ENCODE data around the gene RNF222. TPM values are rescaled to one million over a fixed set of nuclear protein-coding genes. Genes with fewer than 3 reads are reported as not detected.

Gene RNF222
- total and polyA plus RNA-seq, 11 donors: not detected

DNA sequence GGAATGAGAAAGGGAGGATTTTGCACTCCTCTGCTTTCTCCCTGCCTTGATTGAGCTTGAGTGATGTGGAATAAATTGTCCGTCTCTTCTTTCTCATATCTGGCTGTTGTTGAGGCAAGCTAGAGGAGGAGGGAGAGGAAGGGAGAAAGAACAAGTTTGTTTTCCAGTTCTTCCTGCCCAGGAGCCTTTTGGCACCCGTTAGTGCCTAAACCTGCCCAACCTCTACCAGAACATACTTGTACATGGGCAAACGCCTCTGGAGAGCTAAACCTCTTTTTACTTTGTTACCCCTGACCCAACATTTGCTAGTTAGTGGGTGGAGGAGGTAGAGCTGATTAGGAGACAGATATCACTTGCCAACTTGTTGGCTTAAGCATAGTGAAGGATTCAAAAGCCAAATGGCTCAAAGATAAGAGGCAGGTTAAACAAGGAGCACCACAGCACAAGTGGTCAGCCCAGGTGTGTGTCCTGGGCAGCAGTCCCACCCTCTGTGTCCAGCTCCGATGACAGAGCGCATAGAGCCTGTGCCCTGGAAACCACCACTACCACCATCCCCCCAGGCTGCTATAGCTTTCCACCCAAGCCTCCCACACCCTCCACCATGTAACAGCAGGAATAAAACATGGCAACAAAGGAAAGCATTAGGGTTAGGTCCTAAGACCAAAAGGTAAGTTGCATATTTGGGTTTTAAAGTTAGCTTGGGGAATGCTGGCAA lies 51.5 kb downstream of the RNF222 start:
- TF ChIP-seq, protein P1, sequence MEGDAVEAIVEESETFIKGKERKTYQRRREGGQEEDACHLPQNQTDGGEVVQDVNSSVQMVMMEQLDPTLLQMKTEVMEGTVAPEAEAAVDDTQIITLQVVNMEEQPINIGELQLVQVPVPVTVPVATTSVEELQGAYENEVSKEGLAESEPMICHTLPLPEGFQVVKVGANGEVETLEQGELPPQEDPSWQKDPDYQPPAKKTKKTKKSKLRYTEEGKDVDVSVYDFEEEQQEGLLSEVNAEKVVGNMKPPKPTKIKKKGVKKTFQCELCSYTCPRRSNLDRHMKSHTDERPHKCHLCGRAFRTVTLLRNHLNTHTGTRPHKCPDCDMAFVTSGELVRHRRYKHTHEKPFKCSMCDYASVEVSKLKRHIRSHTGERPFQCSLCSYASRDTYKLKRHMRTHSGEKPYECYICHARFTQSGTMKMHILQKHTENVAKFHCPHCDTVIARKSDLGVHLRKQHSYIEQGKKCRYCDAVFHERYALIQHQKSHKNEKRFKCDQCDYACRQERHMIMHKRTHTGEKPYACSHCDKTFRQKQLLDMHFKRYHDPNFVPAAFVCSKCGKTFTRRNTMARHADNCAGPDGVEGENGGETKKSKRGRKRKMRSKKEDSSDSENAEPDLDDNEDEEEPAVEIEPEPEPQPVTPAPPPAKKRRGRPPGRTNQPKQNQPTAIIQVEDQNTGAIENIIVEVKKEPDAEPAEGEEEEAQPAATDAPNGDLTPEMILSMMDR (IDR thresholded peaks at IDR 0.05): no peak
- TF ChIP-seq POLR2A (IDR thresholded peaks at IDR 0.05): no peak
- 46 to 66% (median 58%) methylated on average over 5 of the region's 5 CpGs for WGBS, 4 donors
- peaks cover 0 to 17% (median 0%) of the 10 kb centered on the region in 9 donors for H3K27me3 ChIP-seq
- H3K36me3 ChIP-seq: no peaks in the 10 kb centered on the region
- no peak for ATAC-seq
- H3K4me1 ChIP-seq: no peaks in the 10 kb centered on the region
- intact Hi-C loops (cut with DNase I): no loop called here
- H3K4me3 ChIP-seq: no peak overlapping the region
- no peak for DNase-seq
- no peak overlapping the region for H3K27ac ChIP-seq
- H3K9me3 ChIP-seq: no peaks in the 10 kb centered on the region

DNA sequence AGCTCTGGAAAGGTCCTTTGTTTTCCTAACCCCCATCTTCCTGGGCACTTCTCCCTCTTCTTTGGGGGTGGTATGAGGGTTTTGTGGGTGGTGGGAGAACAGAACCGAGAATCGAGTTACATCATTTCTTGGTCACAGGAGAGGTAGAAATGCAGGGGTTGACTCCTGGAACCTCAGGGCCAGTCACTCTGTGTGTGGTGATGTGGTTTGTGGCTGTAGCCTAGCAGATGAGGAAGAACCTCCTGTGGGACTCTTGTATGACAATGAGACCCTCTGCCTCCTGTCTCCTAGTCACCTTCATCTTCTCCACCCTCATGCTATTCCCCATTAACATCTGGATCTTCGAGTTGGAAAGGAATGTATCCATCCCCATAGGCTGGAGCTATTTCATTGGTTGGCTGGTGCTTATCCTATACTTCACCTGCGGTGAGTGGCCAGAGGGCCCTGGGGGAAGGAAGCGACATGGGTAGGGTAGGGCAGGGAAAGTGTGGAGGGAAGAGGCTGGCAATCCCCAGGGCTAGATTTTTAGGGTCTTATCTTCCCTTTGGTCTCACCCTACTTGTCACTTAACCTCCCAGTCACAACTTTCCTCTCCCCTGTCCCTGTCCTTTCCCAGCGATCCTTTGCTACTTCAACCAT lies 52.5 kb downstream of the RNF222 start:
- H3K9me3 ChIP-seq: no peaks in the 10 kb centered on the region
- H3K36me3 ChIP-seq: no peaks in the 10 kb centered on the region
- 65 to 78% (median 68%) methylated on average over 6 of the region's 6 CpGs for WGBS, 4 donors
- intact Hi-C loops (cut with DNase I): no loop called here
- TF ChIP-seq, protein P1 (IDR thresholded peaks at IDR 0.05): no peak
- TF ChIP-seq POLR2A (IDR thresholded peaks at IDR 0.05): no peak
- H3K27me3 ChIP-seq: peaks cover 0 to 17% (median 0%) of the 10 kb centered on the region in 9 donors
- H3K4me3 ChIP-seq: no peak overlapping the region
- DNase-seq (no peak), ATAC-seq (no peak)
- no peaks in the 10 kb centered on the region for H3K4me1 ChIP-seq
- H3K27ac ChIP-seq: no peak overlapping the region

GRCh38 chr17:8341456-8341855 lies 56.2 kb downstream of the RNF222 start:
- no peak for DNase-seq
- no peak overlapping the region for H3K27ac ChIP-seq
- H3K4me1 ChIP-seq: no peaks in the 10 kb centered on the region
- no peak for TF ChIP-seq POLR2A (IDR thresholded peaks at IDR 0.05)
- TF ChIP-seq, protein P1 (IDR thresholded peaks at IDR 0.05): no peak
- no peak overlapping the region for H3K4me3 ChIP-seq
- WGBS, 4 donors: 66 to 74% (median 70%) methylated on average over 4 of the region's 4 CpGs
- H3K9me3 ChIP-seq: no peaks in the 10 kb centered on the region
- intact Hi-C loops (cut with DNase I): no loop called here
- peaks cover 0 to 5% (median 0%) of the 10 kb centered on the region in 9 donors for H3K27me3 ChIP-seq
- no peak for ATAC-seq
- H3K36me3 ChIP-seq: no peaks in the 10 kb centered on the region

Other genes starting within 250 kb of the RNF222 start
- 100 to 1,000 TPM in 3 of 9 donors, 10 to 100 TPM in 6; 40.2 to 132 (median 86.3) TPM for gene PER1, start 245.4 kb downstream of the RNF222 start, total RNA-seq
- gene PER1, start 245.4 kb downstream of the RNF222 start, polyA plus RNA-seq: 100 to 1,000 TPM in 1 of 2 donors, 10 to 100 TPM in 1; 96.2 to 164 TPM
- 10 to 100 TPM; 21.5 to 67.2 (median 51.1) TPM for gene VAMP2, start 234.9 kb downstream of the RNF222 start, total RNA-seq
- gene VAMP2, start 234.9 kb downstream of the RNF222 start, polyA plus RNA-seq: 10 to 100 TPM; 49.0 to 50.6 TPM
- 10 to 100 TPM in 3 of 9 donors, 1 to 10 TPM in 6; 5.3 to 16.4 (median 8.4) TPM for gene TMEM107, start 221.4 kb downstream of the RNF222 start, total RNA-seq
- gene TMEM107, start 221.4 kb downstream of the RNF222 start, polyA plus RNA-seq: 1 to 10 TPM; 3.8 to 8.9 TPM
- gene BORCS6, start 207.6 kb downstream of the RNF222 start, total RNA-seq: 10 to 100 TPM in 3 of 9 donors, 1 to 10 TPM in 6; 6.1 to 13.5 (median 8.1) TPM
- 10 to 100 TPM in 1 of 2 donors, 1 to 10 TPM in 1; 5.1 to 12.9 TPM for gene BORCS6, start 207.6 kb downstream of the RNF222 start, polyA plus RNA-seq
- 10 to 100 TPM in 1 of 9 donors, 1 to 10 TPM in 1, under 1 TPM in 3, not detected in 4; 0.23 to 10.3 (median 0.81) TPM for gene AURKB, start 187.3 kb downstream of the RNF222 start, total RNA-seq
- under 1 TPM in 1 of 2 donors, not detected in 1; 0.47 TPM for gene AURKB, start 187.3 kb downstream of the RNF222 start, polyA plus RNA-seq
- 10 to 100 TPM in 7 of 9 donors, 1 to 10 TPM in 2; 4.6 to 24.4 (median 12.1) TPM for gene CTC1, start 149.8 kb downstream of the RNF222 start, total RNA-seq
- gene CTC1, start 149.8 kb downstream of the RNF222 start, polyA plus RNA-seq: 10 to 100 TPM in 1 of 2 donors, 1 to 10 TPM in 1; 7.9 to 13.3 TPM
- 10 to 100 TPM in 7 of 9 donors, 1 to 10 TPM in 2; 7.7 to 23.8 (median 14.1) TPM for gene PFAS, start 148.5 kb downstream of the RNF222 start, total RNA-seq
- gene PFAS, start 148.5 kb downstream of the RNF222 start, polyA plus RNA-seq: 10 to 100 TPM in 1 of 2 donors, 1 to 10 TPM in 1; 6.1 to 11.8 TPM
- gene RANGRF, start 109.2 kb downstream of the RNF222 start, total RNA-seq: 10 to 100 TPM; 22.3 to 33.6 (median 27.1) TPM
- 10 to 100 TPM; 36.3 to 54.2 TPM for gene RANGRF, start 109.2 kb downstream of the RNF222 start, polyA plus RNA-seq
- 1 to 10 TPM in 8 of 9 donors, under 1 TPM in 1; 0.52 to 7.5 (median 2.1) TPM for gene SLC25A35, start 102.4 kb downstream of the RNF222 start, total RNA-seq
- gene SLC25A35, start 102.4 kb downstream of the RNF222 start, polyA plus RNA-seq: 1 to 10 TPM; 2.2 to 3.9 TPM
- gene ARHGEF15, start 87.6 kb downstream of the RNF222 start, total RNA-seq: 10 to 100 TPM; 14.3 to 40.5 (median 18.2) TPM
- 10 to 100 TPM; 11.9 to 15.8 TPM for gene ARHGEF15, start 87.6 kb downstream of the RNF222 start, polyA plus RNA-seq
- not detected for gene ODF4, start 58.0 kb downstream of the RNF222 start, total RNA-seq
- not detected for gene ODF4, start 58.0 kb downstream of the RNF222 start, polyA plus RNA-seq
- 1,000 to 10,000 TPM in 8 of 9 donors, 100 to 1,000 TPM in 1; 967 to 1,970 (median 1,265) TPM for gene RPL26, start 14.6 kb downstream of the RNF222 start, total RNA-seq
- 1,000 to 10,000 TPM; 1,139 to 4,104 TPM for gene RPL26, start 14.6 kb downstream of the RNF222 start, polyA plus RNA-seq
- 10 to 100 TPM; 23.3 to 35.2 (median 25.8) TPM for gene NDEL1, start 38.1 kb upstream of the RNF222 start, total RNA-seq
- 10 to 100 TPM; 16.5 to 36.4 TPM for gene NDEL1, start 38.1 kb upstream of the RNF222 start, polyA plus RNA-seq
- gene MYH10, start 232.9 kb upstream of the RNF222 start, total RNA-seq: 10 to 100 TPM; 29.0 to 62.1 (median 40.8) TPM
- gene MYH10, start 232.9 kb upstream of the RNF222 start, polyA plus RNA-seq: 10 to 100 TPM; 10.6 to 25.8 TPM